Measurements from ENCODE around the gene LPIN2. TPM values are rescaled to one million over a fixed set of nuclear protein-coding genes. Genes with fewer than 3 reads are reported as not detected.
A peak's percentile ranks its signal among the peaks of the same experiment; 100 is the strongest.

LPIN2 gene
- total and polyA plus RNA-seq, 10 donors, result 4.0 to 79.7 (median 51.3) TPM

DNA sequence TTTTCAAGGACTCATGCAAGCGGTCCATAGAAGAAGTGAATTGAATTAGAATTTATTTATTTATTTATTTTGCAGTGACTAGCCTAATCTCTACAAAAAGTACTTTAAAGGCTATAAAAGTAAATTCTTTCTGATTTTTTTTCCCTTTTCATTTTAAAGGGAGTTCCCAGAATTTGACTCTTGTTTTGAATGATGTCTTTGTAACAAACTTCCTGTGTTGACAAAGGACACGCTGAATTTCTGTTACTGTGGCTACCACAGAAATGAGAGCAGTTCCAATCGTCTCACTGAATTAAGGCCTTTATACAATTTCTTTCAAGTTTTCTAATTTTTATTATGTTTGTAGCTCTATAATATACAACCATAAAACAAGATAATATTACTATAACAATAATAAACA is 46.3 kb upstream of the LPIN2 start:
- TF ChIP-seq, protein P1, sequence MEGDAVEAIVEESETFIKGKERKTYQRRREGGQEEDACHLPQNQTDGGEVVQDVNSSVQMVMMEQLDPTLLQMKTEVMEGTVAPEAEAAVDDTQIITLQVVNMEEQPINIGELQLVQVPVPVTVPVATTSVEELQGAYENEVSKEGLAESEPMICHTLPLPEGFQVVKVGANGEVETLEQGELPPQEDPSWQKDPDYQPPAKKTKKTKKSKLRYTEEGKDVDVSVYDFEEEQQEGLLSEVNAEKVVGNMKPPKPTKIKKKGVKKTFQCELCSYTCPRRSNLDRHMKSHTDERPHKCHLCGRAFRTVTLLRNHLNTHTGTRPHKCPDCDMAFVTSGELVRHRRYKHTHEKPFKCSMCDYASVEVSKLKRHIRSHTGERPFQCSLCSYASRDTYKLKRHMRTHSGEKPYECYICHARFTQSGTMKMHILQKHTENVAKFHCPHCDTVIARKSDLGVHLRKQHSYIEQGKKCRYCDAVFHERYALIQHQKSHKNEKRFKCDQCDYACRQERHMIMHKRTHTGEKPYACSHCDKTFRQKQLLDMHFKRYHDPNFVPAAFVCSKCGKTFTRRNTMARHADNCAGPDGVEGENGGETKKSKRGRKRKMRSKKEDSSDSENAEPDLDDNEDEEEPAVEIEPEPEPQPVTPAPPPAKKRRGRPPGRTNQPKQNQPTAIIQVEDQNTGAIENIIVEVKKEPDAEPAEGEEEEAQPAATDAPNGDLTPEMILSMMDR (IDR thresholded peaks at IDR 0.05 in 8 of 11, conservative IDR thresholded peaks at IDR 0.05 in 3 of 11), result no peak
- no peak for TF ChIP-seq POLR2AphosphoS5 (IDR thresholded peaks at IDR 0.05)
- TF ChIP-seq POLR2A (IDR thresholded peaks at IDR 0.05), result no peak
- no peaks in the 10 kb centered on the region for H3K9me3 ChIP-seq
- no peaks in the 10 kb centered on the region for H3K36me3 ChIP-seq
- peaks cover 0 to 4% (median 0%) of the 10 kb centered on the region in 7 donors for H3K27me3 ChIP-seq (replicated peaks in 1 of 7)
- H3K27ac ChIP-seq, result peak overlapping the region; percentile 48 to 89 (median 84)
- H3K4me1 ChIP-seq, result peaks cover 28 to 77% (median 62%) of the 10 kb centered on the region in 6 donors
- intact Hi-C loops (cut with DNase I; ENCODE audit: low total_unique reads), result no loop called here
- 26 to 47% (median 37%) methylated on average over 3 of the region's 3 CpGs for WGBS, 5 donors
- no peak for DNase-seq
- no peak overlapping the region for H3K4me3 ChIP-seq

DNA sequence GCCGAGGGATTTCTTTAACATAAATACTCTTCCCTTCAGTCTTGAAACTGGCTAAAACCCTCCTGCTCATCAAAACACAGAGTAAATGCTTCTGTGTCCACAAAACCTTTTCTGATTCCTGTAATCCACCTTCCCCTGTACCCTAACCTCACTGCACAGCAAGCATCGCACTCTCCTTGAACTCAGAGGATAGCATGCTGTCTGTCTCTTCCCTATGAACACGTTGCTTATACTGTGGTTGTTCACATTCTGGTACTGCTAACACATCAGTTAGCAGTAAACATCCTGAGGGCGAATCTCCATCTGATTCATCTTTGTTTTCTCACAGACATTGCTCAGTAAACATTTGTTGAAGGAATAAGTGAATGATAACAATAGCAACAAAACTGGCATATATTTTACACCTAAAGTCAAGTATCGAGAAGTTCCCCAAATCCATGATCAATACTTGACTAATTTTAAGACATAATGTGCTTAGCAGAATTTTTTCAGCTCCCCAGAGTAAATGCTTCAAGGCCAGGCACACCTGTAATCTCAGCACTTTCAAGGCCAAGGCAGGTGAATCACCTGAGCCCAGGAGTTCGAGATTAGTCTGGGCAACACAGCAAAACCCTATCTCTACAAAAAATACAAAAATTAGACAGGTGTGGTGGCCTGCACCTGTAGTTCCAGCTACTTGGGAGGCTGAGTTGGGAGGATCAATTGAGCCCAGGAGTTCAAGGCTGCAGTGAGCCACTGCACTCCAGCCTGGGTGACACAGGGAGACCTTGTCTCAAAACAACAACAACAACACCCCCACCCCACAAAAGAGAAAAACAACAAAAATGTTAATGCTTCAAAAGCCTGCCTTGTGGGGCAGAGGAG is 45.6 kb upstream of the LPIN2 start:
- H3K27ac ChIP-seq, result peak overlapping the region; percentile 48 to 89 (median 84)
- H3K4me1 ChIP-seq, result peaks cover 28 to 76% (median 62%) of the 10 kb centered on the region in 6 donors
- TF ChIP-seq POLR2AphosphoS5 (IDR thresholded peaks at IDR 0.05), result peak in 1 of 3 donors; percentile 70
- TF ChIP-seq POLR2A (IDR thresholded peaks at IDR 0.05), result peak in 1 of 3 donors; percentile 4
- TF ChIP-seq, protein P1 (IDR thresholded peaks at IDR 0.05 in 8 of 11, conservative IDR thresholded peaks at IDR 0.05 in 3 of 11), result no peak
- H3K9me3 ChIP-seq, result no peaks in the 10 kb centered on the region
- H3K36me3 ChIP-seq, result no peaks in the 10 kb centered on the region
- 69 to 83% (median 80%) methylated on average over 6 of the region's 6 CpGs for WGBS, 5 donors
- intact Hi-C loops (cut with DNase I; ENCODE audit: low total_unique reads), result no loop called here
- no peak overlapping the region for H3K4me3 ChIP-seq
- H3K27me3 ChIP-seq (replicated peaks in 1 of 7), result no peaks in the 10 kb centered on the region
- no peak for DNase-seq

DNA sequence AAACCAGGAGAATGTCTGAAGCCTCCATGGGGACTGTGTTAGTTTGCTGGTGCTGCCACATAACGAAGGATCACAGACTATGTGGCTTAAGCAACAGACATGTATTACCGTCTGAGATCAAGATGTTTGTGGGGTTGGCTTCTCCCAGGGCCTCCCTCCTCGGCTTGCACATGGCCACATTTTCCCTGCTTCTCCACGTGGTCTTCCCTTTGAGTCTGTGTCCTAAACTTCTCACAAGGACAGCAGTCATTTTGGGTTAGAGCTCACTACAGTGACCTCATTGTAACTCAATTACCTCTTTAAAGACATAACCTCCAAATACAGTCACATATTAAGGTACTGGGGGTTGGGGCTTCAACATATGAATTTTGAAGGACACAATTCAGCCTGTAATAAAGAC is 44.6 kb upstream of the LPIN2 start:
- TF ChIP-seq POLR2A (IDR thresholded peaks at IDR 0.05) (no peak), POLR2AphosphoS5 (IDR thresholded peaks at IDR 0.05) (no peak)
- TF ChIP-seq, protein P1 (IDR thresholded peaks at IDR 0.05 in 8 of 11, conservative IDR thresholded peaks at IDR 0.05 in 3 of 11), result no peak
- no peaks in the 10 kb centered on the region for H3K36me3 ChIP-seq
- no peak overlapping the region for H3K4me3 ChIP-seq
- H3K4me1 ChIP-seq, result peaks cover 28 to 68% (median 54%) of the 10 kb centered on the region in 6 donors
- WGBS, 5 donors, result 81 to 94% (median 90%) methylated on average over 4 of the region's 4 CpGs
- H3K9me3 ChIP-seq, result no peaks in the 10 kb centered on the region
- intact Hi-C loops (cut with DNase I; ENCODE audit: low total_unique reads), result no loop called here
- H3K27me3 ChIP-seq (replicated peaks in 1 of 7), result no peaks in the 10 kb centered on the region
- H3K27ac ChIP-seq, result peak overlapping the region in 7 of 8 donors; percentile 75 to 89 (median 86)
- no peak for DNase-seq

DNA sequence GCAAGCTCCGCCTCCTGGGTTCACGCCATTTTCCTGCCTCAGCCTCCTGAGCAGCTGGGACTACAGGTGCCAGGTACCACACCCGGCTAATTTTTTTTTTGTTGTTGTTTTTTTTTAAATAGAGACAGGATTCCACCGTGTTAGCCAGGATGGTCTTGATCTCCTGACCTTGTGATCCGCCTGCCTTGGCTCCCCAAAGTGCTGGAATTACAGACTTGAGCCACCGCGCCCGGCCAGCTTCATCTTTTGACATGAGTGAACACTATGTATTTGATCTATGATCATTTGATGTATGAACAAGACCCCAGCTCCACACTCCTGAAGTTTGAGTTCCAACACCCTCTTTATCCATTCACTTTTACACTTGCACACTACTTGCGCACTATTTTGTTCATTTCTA is 43.4 kb upstream of the LPIN2 start:
- peaks cover 28 to 68% (median 46%) of the 10 kb centered on the region in 6 donors for H3K4me1 ChIP-seq
- no peaks in the 10 kb centered on the region for H3K27me3 ChIP-seq (replicated peaks in 1 of 7)
- H3K36me3 ChIP-seq, result no peaks in the 10 kb centered on the region
- no peaks in the 10 kb centered on the region for H3K9me3 ChIP-seq
- intact Hi-C loops (cut with DNase I; ENCODE audit: low total_unique reads), result no loop called here
- no peak for DNase-seq
- TF ChIP-seq, protein P1 (IDR thresholded peaks at IDR 0.05 in 8 of 11, conservative IDR thresholded peaks at IDR 0.05 in 3 of 11), result no peak
- no peak overlapping the region for H3K4me3 ChIP-seq
- 80 to 93% (median 92%) methylated on average over 9 of the region's 9 CpGs for WGBS, 5 donors
- H3K27ac ChIP-seq, result peak overlapping the region in 3 of 8 donors; percentile 86 to 89 (median 87)

All from spleen (tissue), 11 donors.